Brain microvascular endothelial cell (primary cell): ENCODE data around the gene CUEDC2.

ENCODE experiments used
- DNase-seq: peaks from one replicate; pipeline ENCODE4 v3.0.0-alpha.2; 2020
- H3K27ac ChIP-seq: fragments of 250-450 bp; sonication (Bioruptor Pico); 2 replicates; pipeline ENCODE4 v1.5.1; 2020; ENCODE audit warnings: mild to moderate bottlenecking, moderate library complexity
- H3K27me3 ChIP-seq: fragments of 250-450 bp; sonication (Bioruptor Pico); replicated peaks from 2 replicates; pipeline ENCODE4 v1.5.1; 2020; ENCODE audit warnings: mild to moderate bottlenecking
- H3K36me3 ChIP-seq: fragments of 250-450 bp; sonication (Bioruptor Pico); replicated peaks from 2 replicates; pipeline ENCODE4 v1.5.1; 2020; ENCODE audit warnings: mild to moderate bottlenecking
- H3K4me3 ChIP-seq: 2 replicates; pipeline ENCODE4 v1.5.1; 2011; ENCODE audit warnings: low read depth, mild to moderate bottlenecking, control low read depth, low read length, moderate library complexity
- in situ Hi-C: cut with HindIII; loops from 2 replicates; pipeline ENCODE4 v1.10.0; 2017; ENCODE audit warnings: low sequenced_read_pairs, low pct_ligation_motif_present
- TF ChIP-seq, protein P1 (sequence below): IDR thresholded peaks from 2 replicates; pipeline ENCODE4 v1.5.1; 2011; ENCODE audit warnings: low read depth, mild to moderate bottlenecking, moderate library complexity, low read length, control low read depth, inconsistent platforms; ENCODE audit errors: missing control alignments

CUEDC2 gene

GRCh38 chr10:102397222-102398171 is 34.9 kb downstream of the CUEDC2 start:
- TF ChIP-seq, protein P1, sequence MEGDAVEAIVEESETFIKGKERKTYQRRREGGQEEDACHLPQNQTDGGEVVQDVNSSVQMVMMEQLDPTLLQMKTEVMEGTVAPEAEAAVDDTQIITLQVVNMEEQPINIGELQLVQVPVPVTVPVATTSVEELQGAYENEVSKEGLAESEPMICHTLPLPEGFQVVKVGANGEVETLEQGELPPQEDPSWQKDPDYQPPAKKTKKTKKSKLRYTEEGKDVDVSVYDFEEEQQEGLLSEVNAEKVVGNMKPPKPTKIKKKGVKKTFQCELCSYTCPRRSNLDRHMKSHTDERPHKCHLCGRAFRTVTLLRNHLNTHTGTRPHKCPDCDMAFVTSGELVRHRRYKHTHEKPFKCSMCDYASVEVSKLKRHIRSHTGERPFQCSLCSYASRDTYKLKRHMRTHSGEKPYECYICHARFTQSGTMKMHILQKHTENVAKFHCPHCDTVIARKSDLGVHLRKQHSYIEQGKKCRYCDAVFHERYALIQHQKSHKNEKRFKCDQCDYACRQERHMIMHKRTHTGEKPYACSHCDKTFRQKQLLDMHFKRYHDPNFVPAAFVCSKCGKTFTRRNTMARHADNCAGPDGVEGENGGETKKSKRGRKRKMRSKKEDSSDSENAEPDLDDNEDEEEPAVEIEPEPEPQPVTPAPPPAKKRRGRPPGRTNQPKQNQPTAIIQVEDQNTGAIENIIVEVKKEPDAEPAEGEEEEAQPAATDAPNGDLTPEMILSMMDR = no peak
- no peak for DNase-seq
- H3K4me3 ChIP-seq = no peak overlapping the region
- no peak overlapping the region for H3K27ac ChIP-seq
- in situ Hi-C loops = no loop called here
- H3K36me3 ChIP-seq = peaks cover 22% of the 10 kb centered on the region
- H3K27me3 ChIP-seq = no peaks in the 10 kb centered on the region

DNA sequence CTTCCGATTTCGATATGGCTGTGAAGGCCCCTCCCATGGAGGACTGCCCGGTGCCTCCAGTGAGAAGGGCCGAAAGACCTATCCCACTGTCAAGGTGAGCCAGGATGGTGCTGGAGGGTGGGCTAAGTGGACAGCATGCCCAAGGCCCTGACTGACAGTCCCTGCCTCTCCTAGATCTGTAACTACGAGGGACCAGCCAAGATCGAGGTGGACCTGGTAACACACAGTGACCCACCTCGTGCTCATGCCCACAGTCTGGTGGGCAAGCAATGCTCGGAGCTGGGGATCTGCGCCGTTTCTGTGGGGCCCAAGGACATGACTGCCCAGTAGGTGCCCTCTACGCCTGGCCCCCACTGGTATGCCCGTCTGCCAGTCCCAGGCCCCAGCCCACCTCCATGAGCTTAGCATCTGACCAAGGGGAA is 35.6 kb downstream of the CUEDC2 start:
- DNase-seq = no peak
- H3K36me3 ChIP-seq = peaks cover 22% of the 10 kb centered on the region
- H3K27me3 ChIP-seq = no peaks in the 10 kb centered on the region
- H3K4me3 ChIP-seq = no peak overlapping the region
- in situ Hi-C loops = no loop called here
- TF ChIP-seq, protein P1 = no peak
- no peak overlapping the region for H3K27ac ChIP-seq

GRCh38 chr10:102396317-102396650 is 36.1 kb downstream of the CUEDC2 start:
- in situ Hi-C loops = no loop called here
- TF ChIP-seq, protein P1 = no peak
- no peak for DNase-seq

DNA sequence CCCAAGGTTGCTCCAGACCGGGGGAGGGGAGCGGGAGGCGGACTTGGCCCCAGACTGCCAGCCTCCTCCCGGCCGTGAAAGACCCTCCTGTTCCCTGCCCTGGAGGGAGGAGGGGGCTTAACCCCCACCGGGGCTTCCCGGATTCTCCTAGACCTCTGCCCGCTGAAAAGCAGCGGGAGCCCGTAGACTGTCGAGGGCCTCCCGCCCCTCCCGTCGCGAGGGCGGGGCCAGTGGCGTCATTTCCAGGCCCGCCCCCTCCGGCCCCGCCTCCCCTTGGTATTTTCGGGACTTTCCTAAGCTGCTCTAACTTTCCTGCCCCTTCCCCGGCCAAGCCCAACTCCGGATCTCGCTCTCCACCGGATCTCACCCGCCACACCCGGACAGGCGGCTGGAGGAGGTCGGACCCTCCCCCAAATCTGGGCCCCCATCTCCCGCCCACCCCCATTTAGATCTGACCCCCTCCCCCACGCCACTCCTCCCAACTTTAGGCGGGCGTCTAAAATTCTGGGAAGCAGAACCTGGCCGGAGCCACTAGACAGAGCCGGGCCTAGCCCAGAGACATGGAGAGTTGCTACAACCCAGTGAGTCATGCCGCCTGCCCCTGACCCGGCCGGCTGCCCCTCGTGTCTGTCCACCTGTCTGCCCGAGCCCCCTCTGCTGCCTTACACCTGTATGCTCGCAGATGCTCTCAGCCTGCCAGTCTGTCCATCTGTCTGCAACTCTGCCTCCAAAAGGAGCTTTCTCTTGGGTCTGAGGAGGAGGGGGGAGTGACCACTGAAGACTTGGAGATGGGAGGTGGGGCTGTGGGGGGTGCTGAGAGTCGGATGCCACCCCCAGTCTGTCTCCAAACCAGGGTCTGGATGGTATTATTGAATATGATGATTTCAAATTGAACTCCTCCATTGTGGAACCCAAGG is 36.7 kb downstream of the CUEDC2 start, which contains the start of gene NFKB2:
NFKB2 (plus strand) TSS at position 306 of the 917 bp plus-strand sequence; CDS start at position 561, 255 bp downstream.
- Histone ChIP-seq H3K4me3 (peak within 1 kb of the TSS; percentile 73), H3K27me3 (no peaks in the 10 kb centered on the region), H3K27ac (peak within 1 kb of the TSS; percentile 96), H3K36me3 (peaks cover 12% of the 10 kb centered on the region)
- in situ Hi-C loops = no loop called here
- DNase-seq = peak; percentile 79
- TF ChIP-seq, protein P1 = no peak

More at GRCh38 chr10:102396317-102396650, 36.1 kb downstream of the CUEDC2 start:
- Histone ChIP-seq H3K4me3 (peak overlapping the region; percentile 73), H3K27ac (peak overlapping the region; percentile 96), H3K36me3 (peaks cover 18% of the 10 kb centered on the region), H3K27me3 (no peaks in the 10 kb centered on the region)

DNA sequence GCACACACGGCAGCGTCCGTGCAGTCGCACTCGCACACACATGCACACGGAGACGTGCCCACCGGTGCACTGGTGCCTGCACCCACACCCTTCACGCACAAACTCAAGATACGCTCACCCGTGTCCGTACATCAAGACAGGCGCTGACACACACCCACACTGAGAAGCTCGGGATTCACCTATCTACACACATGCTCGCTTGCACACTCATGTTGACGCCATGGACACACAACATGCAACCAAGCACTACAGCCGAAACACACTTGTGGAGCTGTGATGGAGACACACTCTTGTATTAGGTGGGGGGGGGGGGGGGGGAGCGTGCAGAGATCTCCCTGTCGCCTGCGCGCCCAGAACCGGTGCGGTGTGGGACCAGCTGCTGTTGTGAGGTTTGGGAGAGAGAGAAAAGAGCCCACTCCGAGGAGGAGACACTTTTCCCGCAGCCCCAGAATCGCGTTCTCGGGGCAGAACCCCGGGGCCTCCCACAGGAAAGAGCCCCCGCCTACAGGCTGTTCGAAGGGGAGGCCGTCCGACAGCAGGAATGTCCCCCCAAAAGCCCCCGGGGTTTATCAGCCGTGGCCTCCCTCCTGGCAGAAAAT is 37.5 kb downstream of the CUEDC2 start:
- peaks cover 6% of the 10 kb centered on the region for H3K36me3 ChIP-seq
- TF ChIP-seq, protein P1 = no peak
- H3K27me3 ChIP-seq = no peaks in the 10 kb centered on the region
- peak overlapping the region; percentile 96 for H3K27ac ChIP-seq
- peak overlapping the region; percentile 73 for H3K4me3 ChIP-seq
- peak; percentile 47 for DNase-seq
- in situ Hi-C loops = no loop called here
